Measurements from ENCODE around the gene TSPAN15.

TSPAN15 gene

DNA sequence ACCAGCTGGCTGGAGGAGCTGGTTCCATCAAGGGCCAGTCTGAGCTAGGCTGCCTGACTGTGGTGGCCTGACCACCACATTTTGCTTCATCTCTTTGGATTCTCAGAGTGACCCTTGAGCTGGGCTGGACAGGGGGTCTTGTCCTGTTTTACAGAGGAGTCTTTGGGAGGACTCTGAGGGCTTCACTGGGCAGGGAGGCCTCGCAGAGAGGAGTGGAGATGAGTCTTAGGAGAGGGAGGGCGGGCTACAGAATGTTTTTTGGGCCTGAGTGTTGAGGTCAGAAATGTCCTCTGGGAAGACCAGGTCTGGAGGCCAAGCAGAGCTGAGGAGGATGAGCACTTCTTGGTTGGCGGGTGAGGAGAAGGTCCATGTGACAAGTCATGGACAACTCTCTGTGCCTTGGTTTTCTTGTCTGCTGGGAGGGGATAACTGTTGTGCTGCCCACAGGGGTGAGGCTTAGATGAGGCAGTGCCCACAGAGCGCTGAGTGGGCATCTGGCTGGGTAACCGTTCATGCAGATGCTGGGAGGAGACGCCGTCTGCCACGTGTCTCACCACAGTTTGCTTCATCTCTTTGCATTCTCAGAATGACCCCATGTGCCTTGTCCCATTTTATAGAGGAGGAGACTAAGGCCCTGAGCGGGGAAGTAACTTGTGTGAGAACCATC lies 9.4 kb downstream of the TSPAN15 start:
- Histone ChIP-seq H3K4me3 (ENCODE audit: insufficient read length, low read depth) (no peak overlapping the region), H3K9me3 (ENCODE audit: insufficient read depth, low read length) (no peaks in the 10 kb centered on the region), H3K9ac (ENCODE audit: insufficient read length, low read depth) (no peak overlapping the region), H3K27me3 (ENCODE audit: insufficient read depth, insufficient read length) (no peaks in the 10 kb centered on the region), H3K4me1 (ENCODE audit: insufficient read depth, insufficient read length) (peaks cover 4% of the 10 kb centered on the region), H3K36me3 (ENCODE audit: insufficient read depth, insufficient read length, low read length) (no peaks in the 10 kb centered on the region)
- DNase-seq (ENCODE audit: low read depth, low spot score), result no peak
- TF ChIP-seq YY1 (IDR thresholded peaks at IDR 0.05; ENCODE audit: insufficient read depth, insufficient read length), result no peak
- TF ChIP-seq ZNF274 (IDR thresholded peaks at IDR 0.05; ENCODE audit: low read depth, low read length), result no peak
- no peak for TF ChIP-seq SUZ12 (IDR thresholded peaks at IDR 0.05; ENCODE audit: extremely low read depth, insufficient read depth, insufficient read length)

DNA sequence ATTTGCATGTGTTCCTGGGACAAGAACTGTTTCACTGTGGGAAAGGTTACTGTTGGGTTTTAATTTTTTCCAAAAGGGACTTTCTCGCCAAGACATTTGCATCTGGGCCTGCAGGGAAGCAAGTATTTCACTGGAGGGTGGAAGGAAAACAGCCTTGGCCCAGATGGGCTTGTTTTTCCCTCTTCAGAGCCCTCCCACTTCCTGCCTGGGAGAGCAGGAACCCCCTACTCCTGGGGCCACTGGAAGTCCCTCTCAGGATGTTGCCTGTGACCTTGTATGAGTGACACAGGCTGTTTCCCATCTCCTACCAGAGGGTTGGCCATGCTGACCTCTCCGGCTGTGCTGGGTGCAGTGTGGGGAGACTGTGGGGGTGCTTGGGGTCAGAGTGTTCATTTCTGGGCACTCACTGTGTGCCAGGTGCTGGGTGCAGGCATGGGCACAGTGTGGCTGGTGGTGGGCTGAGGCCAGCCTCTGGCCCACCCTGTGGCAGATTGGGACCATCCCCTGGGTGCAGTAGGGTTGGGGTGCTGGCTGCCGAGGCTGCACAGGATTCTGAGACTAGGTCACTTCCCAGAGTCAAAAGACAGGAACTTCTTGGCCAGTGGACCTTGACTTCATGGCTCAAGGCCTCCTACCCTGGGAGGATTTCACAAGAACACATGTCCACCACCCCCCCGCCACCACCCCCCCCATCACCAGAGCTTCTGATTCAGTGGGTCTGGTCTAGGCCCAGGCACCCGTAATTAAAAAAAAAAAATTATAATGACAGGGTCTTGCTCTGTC lies 10.2 kb downstream of the TSPAN15 start:
- Histone ChIP-seq H3K9ac (ENCODE audit: insufficient read length, low read depth) (no peak overlapping the region), H3K36me3 (ENCODE audit: insufficient read depth, insufficient read length, low read length) (no peaks in the 10 kb centered on the region), H3K4me3 (ENCODE audit: insufficient read length, low read depth) (no peak overlapping the region), H3K4me1 (ENCODE audit: insufficient read depth, insufficient read length) (peaks cover 4% of the 10 kb centered on the region), H3K9me3 (ENCODE audit: insufficient read depth, low read length) (no peaks in the 10 kb centered on the region), H3K27me3 (ENCODE audit: insufficient read depth, insufficient read length) (no peaks in the 10 kb centered on the region)
- DNase-seq (ENCODE audit: low read depth, low spot score), result no peak
- TF ChIP-seq ZNF274 (IDR thresholded peaks at IDR 0.05; ENCODE audit: low read depth, low read length), result no peak
- TF ChIP-seq SUZ12 (IDR thresholded peaks at IDR 0.05; ENCODE audit: extremely low read depth, insufficient read depth, insufficient read length), result no peak
- TF ChIP-seq YY1 (IDR thresholded peaks at IDR 0.05; ENCODE audit: insufficient read depth, insufficient read length), result no peak

GRCh38 chr10:69463886-69464285 lies 12.6 kb downstream of the TSPAN15 start:
- Histone ChIP-seq H3K4me1 (ENCODE audit: insufficient read depth, insufficient read length) (peaks cover 4% of the 10 kb centered on the region), H3K4me3 (ENCODE audit: insufficient read length, low read depth) (no peak overlapping the region), H3K36me3 (ENCODE audit: insufficient read depth, insufficient read length, low read length) (no peaks in the 10 kb centered on the region), H3K27me3 (ENCODE audit: insufficient read depth, insufficient read length) (no peaks in the 10 kb centered on the region), H3K9ac (ENCODE audit: insufficient read length, low read depth) (no peak overlapping the region), H3K9me3 (ENCODE audit: insufficient read depth, low read length) (no peaks in the 10 kb centered on the region)
- no peak for TF ChIP-seq YY1 (IDR thresholded peaks at IDR 0.05; ENCODE audit: insufficient read depth, insufficient read length)
- TF ChIP-seq SUZ12 (IDR thresholded peaks at IDR 0.05; ENCODE audit: extremely low read depth, insufficient read depth, insufficient read length), result no peak
- no peak for TF ChIP-seq ZNF274 (IDR thresholded peaks at IDR 0.05; ENCODE audit: low read depth, low read length)
- no peak for DNase-seq (ENCODE audit: low read depth, low spot score)

DNA sequence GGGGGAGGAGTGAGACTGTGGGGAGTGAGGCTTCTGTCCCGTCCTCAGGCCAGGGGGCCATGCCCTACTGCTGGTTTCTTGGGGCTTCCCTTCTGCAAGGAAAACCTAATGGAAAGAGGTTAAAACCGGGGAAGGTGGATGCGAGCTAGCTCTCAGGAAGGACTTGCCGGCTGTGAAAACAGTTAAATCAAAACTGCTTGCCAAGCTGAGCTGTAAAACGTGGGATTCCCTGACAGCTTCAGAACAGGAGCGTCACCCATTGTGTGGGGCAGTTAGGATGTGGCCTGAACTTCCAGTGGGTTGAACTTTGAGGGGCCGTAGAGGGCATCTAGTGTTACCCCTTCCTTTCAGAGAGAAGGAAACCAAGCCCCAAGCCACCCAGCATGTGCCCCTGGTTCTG lies 13.1 kb downstream of the TSPAN15 start:
- Histone ChIP-seq H3K4me1 (ENCODE audit: insufficient read depth, insufficient read length) (peaks cover 4% of the 10 kb centered on the region), H3K9me3 (ENCODE audit: insufficient read depth, low read length) (no peaks in the 10 kb centered on the region), H3K9ac (ENCODE audit: insufficient read length, low read depth) (no peak overlapping the region), H3K36me3 (ENCODE audit: insufficient read depth, insufficient read length, low read length) (no peaks in the 10 kb centered on the region), H3K4me3 (ENCODE audit: insufficient read length, low read depth) (no peak overlapping the region), H3K27me3 (ENCODE audit: insufficient read depth, insufficient read length) (no peaks in the 10 kb centered on the region)
- TF ChIP-seq SUZ12 (IDR thresholded peaks at IDR 0.05; ENCODE audit: extremely low read depth, insufficient read depth, insufficient read length), result no peak
- no peak for TF ChIP-seq ZNF274 (IDR thresholded peaks at IDR 0.05; ENCODE audit: low read depth, low read length)
- TF ChIP-seq YY1 (IDR thresholded peaks at IDR 0.05; ENCODE audit: insufficient read depth, insufficient read length), result no peak
- no peak for DNase-seq (ENCODE audit: low read depth, low spot score)

- no peak for DNase-seq (ENCODE audit: low read depth, low spot score)
- Histone ChIP-seq H3K9ac (ENCODE audit: insufficient read length, low read depth) (no peak overlapping the region), H3K4me1 (ENCODE audit: insufficient read depth, insufficient read length) (peaks cover 4% of the 10 kb centered on the region)
These were observed 13.6 kb downstream of the TSPAN15 start for GRCh38 chr10:69464801-69465401.

DNA sequence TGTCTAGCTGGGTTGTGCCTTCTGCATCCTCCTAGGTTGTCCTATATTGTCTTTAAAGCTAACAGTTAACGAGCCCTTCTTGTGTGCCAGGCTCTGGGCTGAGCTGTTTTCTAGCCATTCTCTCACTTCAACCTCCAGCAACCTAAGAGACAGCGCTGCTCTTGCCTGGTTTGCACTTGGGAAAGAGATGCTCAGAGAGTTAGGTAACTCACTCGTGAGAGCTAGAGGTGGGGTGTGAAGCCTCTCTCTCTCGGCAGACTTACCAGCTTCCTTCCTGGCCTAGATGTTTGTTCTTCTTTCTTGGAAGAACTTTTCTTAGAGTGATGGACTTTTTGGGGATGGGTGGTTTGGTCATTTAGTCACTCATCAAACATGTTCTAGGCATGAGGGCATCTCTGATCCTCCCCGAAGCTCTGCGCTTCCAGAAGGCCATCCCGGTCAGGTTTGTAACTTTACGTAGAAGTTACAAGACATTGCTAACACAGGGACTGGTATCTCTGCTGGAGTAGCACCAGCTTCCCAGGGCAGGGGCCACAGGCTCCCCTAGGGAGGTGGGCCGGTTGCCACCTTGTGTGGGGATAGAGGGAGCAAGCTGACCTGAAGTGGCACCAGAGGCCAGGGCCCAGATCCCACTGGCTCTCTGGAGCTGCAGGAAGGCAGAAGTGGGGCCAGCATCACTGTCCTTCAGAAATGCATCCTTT lies 14.3 kb downstream of the TSPAN15 start:
- DNase-seq (ENCODE audit: low read depth, low spot score), result no peak

More at GRCh38 chr10:69464801-69465401, 13.6 kb downstream of the TSPAN15 start:
- Histone ChIP-seq H3K9me3 (ENCODE audit: insufficient read depth, low read length) (no peaks in the 10 kb centered on the region), H3K4me3 (ENCODE audit: insufficient read length, low read depth) (no peak overlapping the region), H3K36me3 (ENCODE audit: insufficient read depth, insufficient read length, low read length) (no peaks in the 10 kb centered on the region), H3K27me3 (ENCODE audit: insufficient read depth, insufficient read length) (no peaks in the 10 kb centered on the region)
- TF ChIP-seq ZNF274 (IDR thresholded peaks at IDR 0.05; ENCODE audit: low read depth, low read length) (no peak), YY1 (IDR thresholded peaks at IDR 0.05; ENCODE audit: insufficient read depth, insufficient read length) (no peak), SUZ12 (IDR thresholded peaks at IDR 0.05; ENCODE audit: extremely low read depth, insufficient read depth, insufficient read length) (no peak)

More for the DNA sequence above, 14.3 kb downstream of the TSPAN15 start:
- no peaks in the 10 kb centered on the region for H3K27me3 ChIP-seq (ENCODE audit: insufficient read depth, insufficient read length)
- TF ChIP-seq YY1 (IDR thresholded peaks at IDR 0.05; ENCODE audit: insufficient read depth, insufficient read length), result no peak
- no peak for TF ChIP-seq ZNF274 (IDR thresholded peaks at IDR 0.05; ENCODE audit: low read depth, low read length)
- TF ChIP-seq SUZ12 (IDR thresholded peaks at IDR 0.05; ENCODE audit: extremely low read depth, insufficient read depth, insufficient read length), result no peak
- H3K36me3 ChIP-seq (ENCODE audit: insufficient read depth, insufficient read length, low read length), result no peaks in the 10 kb centered on the region
- H3K4me3 ChIP-seq (ENCODE audit: insufficient read length, low read depth), result no peak overlapping the region
- no peaks in the 10 kb centered on the region for H3K9me3 ChIP-seq (ENCODE audit: insufficient read depth, low read length)
- no peak overlapping the region for H3K9ac ChIP-seq (ENCODE audit: insufficient read length, low read depth)
- peaks cover 4% of the 10 kb centered on the region for H3K4me1 ChIP-seq (ENCODE audit: insufficient read depth, insufficient read length)
